ENCODE data around the gene WNT11.
"Not testable (repeated sequence)": the region's sequence is repeated elsewhere in the genome, so short reads cannot be mapped to it uniquely, and the experiment has no call there.

WNT11 gene

DNA sequence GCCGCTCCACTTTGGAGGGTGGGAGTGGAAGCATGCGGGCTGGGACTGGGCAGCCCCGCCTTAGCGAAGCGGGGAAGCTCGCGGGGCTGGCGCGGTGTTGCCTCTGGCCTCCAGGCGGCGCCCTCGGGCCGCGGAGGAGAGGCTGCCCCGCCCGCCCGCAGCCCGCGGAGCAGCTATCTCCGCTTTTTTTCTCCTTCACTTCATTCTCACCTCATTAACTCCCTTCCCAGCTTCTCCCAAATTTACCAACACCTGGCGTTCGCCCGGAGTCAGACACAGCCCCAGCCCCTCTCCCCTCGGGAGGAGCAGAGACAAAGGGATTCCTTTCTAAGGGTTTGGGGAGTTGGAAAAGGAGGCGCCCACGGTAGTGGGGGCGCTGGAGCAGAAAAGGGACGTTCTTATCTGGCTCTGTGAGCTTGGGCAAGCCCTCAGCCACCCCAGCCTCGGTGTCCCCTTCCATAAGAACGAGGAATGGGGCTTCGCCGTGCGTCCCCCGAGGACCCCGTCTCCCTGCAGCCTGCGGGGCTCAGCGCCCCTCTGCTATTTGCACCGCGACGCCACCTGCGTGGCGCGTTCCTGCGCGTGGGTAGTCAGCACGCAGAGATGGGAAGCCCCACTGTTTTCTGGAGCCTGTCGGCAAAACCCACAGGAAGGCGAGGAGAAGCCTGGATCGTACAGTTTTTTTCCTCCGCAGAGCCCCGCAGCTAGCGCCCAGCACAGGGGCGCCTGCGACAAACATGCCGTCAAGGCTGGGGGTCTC, 1.5 kb upstream of the WNT11 start:
- DNase-seq (ENCODE audit: low read depth) = peak; percentile 94
- H3K4me3 ChIP-seq (ENCODE audit: low read length) = peak overlapping the region; percentile 82
- peaks cover 9% of the 10 kb centered on the region for H3K27me3 ChIP-seq (replicated peaks; ENCODE audit: control insufficient read depth, insufficient read depth, low read length)

DNA sequence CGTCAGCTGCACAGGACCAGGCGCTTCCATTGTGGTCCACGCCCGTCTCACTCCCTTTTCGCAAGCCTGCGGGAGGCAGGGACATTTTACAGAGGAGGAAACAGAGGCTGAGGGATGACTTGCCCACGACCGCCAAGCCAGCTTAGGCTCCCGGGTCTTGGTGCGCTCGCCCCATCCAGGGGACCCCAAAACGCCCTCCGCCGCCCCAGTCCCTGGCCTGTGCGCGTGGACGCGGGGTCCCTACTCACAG, 300 bp downstream of the WNT11 start:
- Histone ChIP-seq H3K9me3 (ENCODE audit: control insufficient read depth, low read length) (no peaks in the 10 kb centered on the region), H3K4me1 (ENCODE audit: control insufficient read depth, insufficient read depth, low read length) (peaks cover 23% of the 10 kb centered on the region), H3K36me3 (ENCODE audit: control insufficient read depth, insufficient read depth, low read length, severe bottlenecking) (peaks cover 5% of the 10 kb centered on the region), H3K9ac (ENCODE audit: low read length) (peak overlapping the region; percentile 73), H3K27me3 (replicated peaks; ENCODE audit: control insufficient read depth, insufficient read depth, low read length) (peaks cover 9% of the 10 kb centered on the region), H3K4me3 (ENCODE audit: low read length) (peak overlapping the region; percentile 82)
- DNase-seq (ENCODE audit: low read depth) = peak; percentile 22

More for the DNA sequence above, 1.5 kb upstream of the WNT11 start:
- peaks cover 23% of the 10 kb centered on the region for H3K4me1 ChIP-seq (ENCODE audit: control insufficient read depth, insufficient read depth, low read length)
- H3K9ac ChIP-seq (ENCODE audit: low read length) = peak overlapping the region; percentile 76
- no peaks in the 10 kb centered on the region for H3K36me3 ChIP-seq (ENCODE audit: control insufficient read depth, insufficient read depth, low read length, severe bottlenecking)
- H3K9me3 ChIP-seq (ENCODE audit: control insufficient read depth, low read length) = no peaks in the 10 kb centered on the region

DNA sequence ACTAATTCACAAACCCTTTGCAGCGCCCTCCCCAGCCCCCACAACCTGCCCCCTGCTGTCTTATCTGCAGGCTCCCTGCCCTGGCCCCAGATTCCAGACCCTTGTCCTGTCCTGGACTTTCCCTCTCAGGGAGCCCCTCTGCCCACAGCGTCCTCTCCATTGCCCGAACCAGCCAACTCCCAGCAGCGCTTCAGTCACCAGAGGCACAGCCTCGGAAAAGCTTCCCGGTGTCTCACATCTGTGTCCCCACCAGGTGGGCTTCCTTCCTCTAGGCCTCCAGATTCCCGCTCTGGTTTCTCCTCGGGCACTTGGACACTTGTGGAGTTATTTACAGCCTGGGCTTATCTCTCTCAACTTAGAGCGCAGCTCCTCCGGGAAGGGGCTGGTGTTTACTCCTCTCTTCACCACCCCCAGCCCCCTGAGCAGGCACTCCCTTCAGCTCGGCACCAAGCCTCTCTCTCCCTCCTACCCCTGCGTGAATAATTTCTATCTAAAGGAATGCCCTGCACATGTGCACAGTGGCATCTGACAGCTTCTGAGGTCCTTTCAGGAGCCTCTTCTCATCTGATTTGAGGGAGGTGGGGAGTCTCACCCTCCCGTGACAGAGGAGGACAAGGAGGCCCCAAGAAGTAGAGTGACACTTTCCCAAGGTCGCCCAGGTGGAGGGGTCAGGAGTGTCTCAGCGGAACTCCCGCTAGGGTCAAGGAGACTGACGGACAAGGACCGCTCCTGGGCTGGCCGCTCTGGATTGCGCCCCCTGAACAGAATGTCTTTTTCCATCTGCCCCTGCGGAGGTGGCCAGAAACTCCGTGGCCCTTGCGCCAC, 838 bp downstream of the WNT11 start:
- Histone ChIP-seq H3K27me3 (replicated peaks; ENCODE audit: control insufficient read depth, insufficient read depth, low read length) (peaks cover 9% of the 10 kb centered on the region), H3K4me1 (ENCODE audit: control insufficient read depth, insufficient read depth, low read length) (peaks cover 23% of the 10 kb centered on the region), H3K9me3 (ENCODE audit: control insufficient read depth, low read length) (no peaks in the 10 kb centered on the region), H3K36me3 (ENCODE audit: control insufficient read depth, insufficient read depth, low read length, severe bottlenecking) (peaks cover 5% of the 10 kb centered on the region), H3K4me3 (ENCODE audit: low read length) (peak overlapping the region; percentile 82), H3K9ac (ENCODE audit: low read length) (no peak overlapping the region)
- peak; percentile 5 for DNase-seq (ENCODE audit: low read depth)

DNA sequence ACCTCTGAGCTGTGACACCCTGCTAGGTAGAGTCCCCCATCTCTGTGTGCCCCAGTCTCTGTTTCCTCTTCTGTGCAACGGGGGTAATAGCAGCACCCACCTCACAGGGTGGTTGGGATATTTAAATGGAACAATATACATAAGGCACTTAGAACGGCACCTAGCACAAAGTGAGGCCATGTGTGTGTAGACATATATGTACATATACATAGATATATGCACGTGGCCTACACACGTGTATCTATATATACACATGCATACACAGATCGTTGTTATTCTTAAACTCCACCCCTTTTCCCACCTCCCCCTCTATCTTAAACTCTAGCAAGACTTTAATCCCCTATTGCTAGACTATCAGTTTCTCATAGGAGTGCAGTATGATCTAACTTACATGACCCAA, 2.4 kb downstream of the WNT11 start:
- DNase-seq (ENCODE audit: low read depth) = no peak
- H3K27me3 ChIP-seq (replicated peaks; ENCODE audit: control insufficient read depth, insufficient read depth, low read length) = peaks cover 9% of the 10 kb centered on the region
- peaks cover 5% of the 10 kb centered on the region for H3K36me3 ChIP-seq (ENCODE audit: control insufficient read depth, insufficient read depth, low read length, severe bottlenecking)
- H3K9me3 ChIP-seq (ENCODE audit: control insufficient read depth, low read length) = no peaks in the 10 kb centered on the region
- H3K4me1 ChIP-seq (ENCODE audit: control insufficient read depth, insufficient read depth, low read length) = peaks cover 22% of the 10 kb centered on the region
- H3K9ac ChIP-seq (ENCODE audit: low read length) = no peak overlapping the region
- H3K4me3 ChIP-seq (ENCODE audit: low read length) = no peak overlapping the region

DNA sequence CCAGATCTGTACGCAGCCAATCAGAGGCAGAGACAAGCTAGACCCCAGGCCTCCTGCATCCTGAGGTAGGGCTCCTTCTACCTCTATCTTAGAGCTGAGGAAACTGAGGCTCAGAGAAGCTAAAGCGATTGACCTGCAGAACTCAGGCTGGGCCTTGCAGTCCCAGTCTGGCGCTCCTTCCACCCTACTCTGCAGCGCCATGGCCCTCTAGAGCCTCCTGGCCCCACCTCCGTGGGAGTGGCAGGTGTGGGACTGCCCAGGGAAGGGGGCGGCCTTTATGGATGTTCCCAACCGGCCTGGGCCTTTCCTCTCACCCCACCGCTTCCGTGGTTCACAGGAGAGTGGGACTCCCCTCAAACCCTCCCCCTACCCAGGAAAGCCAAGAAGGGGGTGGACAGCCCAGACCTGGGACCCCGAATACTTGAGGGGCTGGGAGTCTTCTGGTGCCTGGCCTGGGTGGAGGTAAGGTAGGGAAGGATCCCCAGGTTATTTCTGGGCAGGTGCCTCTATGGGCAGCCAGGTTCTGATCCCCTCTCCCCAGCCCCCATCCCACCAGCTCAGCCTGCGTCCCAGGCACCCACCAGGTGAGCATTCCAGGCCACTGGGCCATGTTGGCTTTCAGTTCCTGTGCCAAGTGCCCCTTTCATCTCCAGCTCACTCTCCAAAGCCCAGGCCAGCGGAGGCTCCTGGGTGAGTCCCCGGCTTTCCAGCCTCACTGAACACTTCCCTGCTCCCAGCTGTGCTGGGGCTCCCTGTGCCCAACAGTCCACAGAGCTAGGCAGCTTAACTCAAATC, 3.0 kb downstream of the WNT11 start:
- Histone ChIP-seq H3K36me3 (ENCODE audit: control insufficient read depth, insufficient read depth, low read length, severe bottlenecking) (peaks cover 5% of the 10 kb centered on the region), H3K9me3 (ENCODE audit: control insufficient read depth, low read length) (no peaks in the 10 kb centered on the region), H3K9ac (ENCODE audit: low read length) (no peak overlapping the region), H3K4me3 (ENCODE audit: low read length) (no peak overlapping the region), H3K4me1 (ENCODE audit: control insufficient read depth, insufficient read depth, low read length) (peaks cover 18% of the 10 kb centered on the region), H3K27me3 (replicated peaks; ENCODE audit: control insufficient read depth, insufficient read depth, low read length) (peaks cover 9% of the 10 kb centered on the region)
- DNase-seq (ENCODE audit: low read depth) = no peak

DNA sequence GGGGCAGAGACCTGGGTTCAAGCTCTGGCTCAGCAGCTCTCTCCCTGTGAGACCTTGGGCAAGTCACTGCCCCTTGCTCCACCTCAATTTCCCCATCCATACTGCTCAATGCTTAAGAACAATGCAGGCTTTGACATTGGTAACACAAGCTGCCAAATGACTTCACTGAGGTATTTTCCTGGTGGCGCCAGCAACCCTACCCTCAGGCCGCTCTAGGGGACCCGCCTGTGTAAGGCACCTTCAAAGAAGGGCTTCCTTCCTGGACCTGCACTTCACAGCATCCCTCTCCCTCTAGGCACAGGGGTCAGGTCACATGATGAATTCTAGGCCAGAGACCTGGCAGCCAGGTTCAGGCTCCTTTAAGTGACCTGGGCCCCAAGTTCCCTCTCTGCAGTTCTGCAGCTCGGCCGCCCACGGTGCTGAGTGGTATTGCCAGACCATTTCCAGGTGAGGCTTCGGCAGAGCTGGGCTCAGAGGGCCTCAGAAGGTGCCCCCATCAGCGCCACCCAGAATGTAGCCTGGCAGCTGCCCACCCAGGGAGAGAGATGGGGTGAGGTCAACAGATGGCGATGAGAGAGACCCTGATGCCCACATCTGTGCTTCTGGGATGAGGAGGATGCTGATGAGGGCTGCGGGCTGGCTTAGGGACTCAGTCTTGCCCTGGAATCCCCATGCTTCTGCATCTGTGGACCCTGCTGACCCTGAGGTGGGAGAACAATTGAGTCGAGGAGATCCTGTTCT, 4.5 kb downstream of the WNT11 start:
- no peak for DNase-seq (ENCODE audit: low read depth)
- Histone ChIP-seq H3K9me3 (ENCODE audit: control insufficient read depth, low read length) (no peaks in the 10 kb centered on the region), H3K27me3 (replicated peaks; ENCODE audit: control insufficient read depth, insufficient read depth, low read length) (peaks cover 9% of the 10 kb centered on the region), H3K4me1 (ENCODE audit: control insufficient read depth, insufficient read depth, low read length) (peaks cover 6% of the 10 kb centered on the region), H3K9ac (ENCODE audit: low read length) (no peak overlapping the region), H3K36me3 (ENCODE audit: control insufficient read depth, insufficient read depth, low read length, severe bottlenecking) (peaks cover 5% of the 10 kb centered on the region), H3K4me3 (ENCODE audit: low read length) (no peak overlapping the region)

DNA sequence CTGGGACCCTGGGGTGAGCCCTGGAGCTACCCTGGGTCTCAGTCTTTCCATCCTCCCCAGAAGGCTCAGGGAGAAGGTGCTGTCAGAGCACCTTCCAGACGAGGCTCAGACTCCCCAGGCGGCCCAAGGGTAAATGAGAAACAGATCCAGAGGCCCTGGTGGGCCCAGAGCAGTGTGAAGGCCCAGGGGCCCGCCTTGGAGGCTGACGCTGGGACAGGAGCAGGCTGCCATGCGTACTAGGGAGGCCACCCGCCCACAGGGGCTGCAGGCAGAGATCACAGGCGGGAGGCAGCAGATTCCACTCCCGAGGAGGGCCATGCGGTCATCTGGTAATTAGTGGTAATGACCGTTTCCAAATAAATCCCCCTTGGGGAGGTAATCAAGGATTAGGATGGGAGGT, 5.2 kb downstream of the WNT11 start:
- H3K36me3 ChIP-seq (ENCODE audit: control insufficient read depth, insufficient read depth, low read length, severe bottlenecking) = peaks cover 5% of the 10 kb centered on the region
- H3K9me3 ChIP-seq (ENCODE audit: control insufficient read depth, low read length) = no peaks in the 10 kb centered on the region
- peaks cover 1% of the 10 kb centered on the region for H3K4me1 ChIP-seq (ENCODE audit: control insufficient read depth, insufficient read depth, low read length)
- peaks cover 8% of the 10 kb centered on the region for H3K27me3 ChIP-seq (replicated peaks; ENCODE audit: control insufficient read depth, insufficient read depth, low read length)
- DNase-seq (ENCODE audit: low read depth) = no peak
- no peak overlapping the region for H3K9ac ChIP-seq (ENCODE audit: low read length)
- no peak overlapping the region for H3K4me3 ChIP-seq (ENCODE audit: low read length)

DNA sequence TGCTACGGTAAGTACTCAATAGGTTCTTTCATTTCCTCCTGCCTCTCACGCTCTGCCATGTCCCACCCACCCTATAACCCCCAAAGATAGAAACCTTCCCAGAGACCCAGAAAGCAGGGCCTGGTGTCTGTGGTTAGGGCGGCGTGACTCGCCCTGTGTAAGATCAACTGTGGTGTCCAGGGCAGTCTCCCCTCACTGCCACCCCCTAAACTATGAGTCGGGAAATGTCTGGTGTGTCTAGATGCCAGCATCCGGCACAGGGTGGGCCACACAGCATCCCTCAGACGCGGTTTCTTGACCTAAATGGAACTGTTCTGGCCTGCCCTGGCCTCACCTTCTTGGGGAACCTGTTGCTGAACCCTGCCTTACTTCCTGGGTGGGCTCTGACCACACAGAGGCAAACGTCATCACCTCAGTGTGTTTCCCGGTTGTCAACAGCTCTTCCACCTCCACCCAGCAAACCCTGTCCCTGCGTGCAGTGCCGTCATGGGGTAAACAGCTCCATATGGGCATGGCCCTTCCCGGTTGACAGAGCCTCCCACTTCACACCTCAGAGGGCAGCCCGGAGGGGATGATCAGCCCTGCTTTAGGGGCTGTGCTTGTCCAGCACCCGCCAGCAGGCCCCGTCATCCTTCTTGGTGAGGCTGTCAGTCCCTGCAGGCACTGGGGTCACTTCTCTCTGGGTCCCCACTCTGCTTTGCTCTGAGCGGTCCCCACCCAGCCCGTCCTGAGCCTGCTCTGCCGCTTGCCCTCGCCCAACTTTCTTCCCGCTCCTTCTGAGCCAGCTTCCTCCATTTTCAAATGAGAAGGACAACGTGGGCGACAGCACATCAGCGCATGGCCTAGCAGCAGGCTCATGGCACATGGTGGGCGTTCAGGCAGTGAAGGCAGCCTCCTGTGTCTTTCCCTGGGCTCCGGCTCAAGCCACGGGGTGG, 6.0 kb downstream of the WNT11 start:
- no peak overlapping the region for H3K9ac ChIP-seq (ENCODE audit: low read length)
- H3K9me3 ChIP-seq (ENCODE audit: control insufficient read depth, low read length) = no peaks in the 10 kb centered on the region
- peaks cover under 1% of the 10 kb centered on the region for H3K27me3 ChIP-seq (replicated peaks; ENCODE audit: control insufficient read depth, insufficient read depth, low read length)
- peaks cover 5% of the 10 kb centered on the region for H3K36me3 ChIP-seq (ENCODE audit: control insufficient read depth, insufficient read depth, low read length, severe bottlenecking)
- H3K4me3 ChIP-seq (ENCODE audit: low read length) = no peak overlapping the region
- no peaks in the 10 kb centered on the region for H3K4me1 ChIP-seq (ENCODE audit: control insufficient read depth, insufficient read depth, low read length)
- no peak for DNase-seq (ENCODE audit: low read depth)

DNA sequence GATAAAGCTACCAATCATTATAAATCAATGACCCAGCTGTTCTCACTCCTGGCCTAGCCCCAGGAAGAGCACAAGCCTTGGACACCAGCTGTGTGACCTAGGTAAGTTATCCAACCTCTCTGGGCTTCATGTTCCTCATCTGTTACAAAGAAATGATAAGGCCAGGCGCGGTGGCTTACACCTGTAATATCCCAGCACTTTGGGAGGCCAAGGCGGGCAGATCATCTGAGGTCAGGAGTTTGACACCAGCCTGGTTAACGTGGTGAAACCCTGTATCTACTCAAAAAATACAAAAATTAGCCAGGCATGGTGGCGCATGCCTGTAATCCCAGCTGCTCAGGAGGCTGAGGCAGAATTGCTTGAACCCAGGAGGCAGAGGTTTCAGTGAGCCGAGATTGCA, 7.6 kb downstream of the WNT11 start:
- H3K36me3 ChIP-seq (ENCODE audit: control insufficient read depth, insufficient read depth, low read length, severe bottlenecking) = peaks cover 13% of the 10 kb centered on the region
- not testable (repeated sequence) for H3K9ac ChIP-seq (ENCODE audit: low read length); H3K9me3 ChIP-seq (ENCODE audit: control insufficient read depth, low read length); H3K4me3 ChIP-seq (ENCODE audit: low read length); DNase-seq (ENCODE audit: low read depth); H3K4me1 ChIP-seq (ENCODE audit: control insufficient read depth, insufficient read depth, low read length); H3K27me3 ChIP-seq (replicated peaks; ENCODE audit: control insufficient read depth, insufficient read depth, low read length)

DNA sequence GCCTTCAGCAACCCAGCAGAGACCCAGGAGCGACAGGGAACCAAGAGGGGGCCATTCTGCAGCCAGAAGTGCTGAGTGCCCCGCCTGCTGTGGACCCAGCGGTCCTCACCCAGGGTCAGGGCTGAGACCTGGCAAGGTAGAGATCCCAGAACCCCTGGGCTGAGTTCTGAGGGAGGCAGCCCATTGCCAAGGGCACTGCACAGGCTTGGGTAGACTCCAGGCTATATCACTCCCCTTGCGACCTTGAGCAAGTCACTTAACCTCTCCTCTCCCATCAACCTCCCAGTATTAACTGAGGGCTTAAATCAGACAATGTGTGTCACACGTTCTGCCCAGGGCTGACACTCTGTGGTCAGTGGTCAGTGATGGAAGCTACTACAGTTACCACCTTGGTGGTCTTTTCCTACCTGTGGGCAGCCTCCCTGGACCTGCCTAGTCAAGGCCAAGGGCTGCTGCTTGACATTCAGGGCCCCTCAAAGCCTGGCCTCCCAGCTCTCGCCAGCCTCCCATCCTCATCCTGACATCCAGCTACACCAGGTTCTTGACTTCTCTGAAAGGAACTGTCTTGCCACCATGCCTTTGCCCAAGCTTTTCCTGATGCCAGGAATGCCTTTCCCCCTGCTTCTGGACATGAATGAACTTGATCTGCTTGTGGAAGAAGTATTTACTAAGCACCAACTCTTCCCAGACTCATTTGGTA, 8.2 kb downstream of the WNT11 start:
- H3K36me3 ChIP-seq (ENCODE audit: control insufficient read depth, insufficient read depth, low read length, severe bottlenecking) = peaks cover 13% of the 10 kb centered on the region
- no peak overlapping the region for H3K4me3 ChIP-seq (ENCODE audit: low read length)
- no peaks in the 10 kb centered on the region for H3K9me3 ChIP-seq (ENCODE audit: control insufficient read depth, low read length)
- no peaks in the 10 kb centered on the region for H3K27me3 ChIP-seq (replicated peaks; ENCODE audit: control insufficient read depth, insufficient read depth, low read length)
- no peak overlapping the region for H3K9ac ChIP-seq (ENCODE audit: low read length)
- DNase-seq (ENCODE audit: low read depth) = no peak
- H3K4me1 ChIP-seq (ENCODE audit: control insufficient read depth, insufficient read depth, low read length) = no peaks in the 10 kb centered on the region

Data from adipocyte (in vitro differentiated cells).